Measurements from ENCODE around the gene NME7. TPM values are rescaled to one million over a fixed set of nuclear protein-coding genes. Genes with fewer than 3 reads are reported as not detected.

Gene NME7
- total and polyA plus RNA-seq, 2 experiments from 2014 or later = 39.1 to 48.5 TPM

DNA sequence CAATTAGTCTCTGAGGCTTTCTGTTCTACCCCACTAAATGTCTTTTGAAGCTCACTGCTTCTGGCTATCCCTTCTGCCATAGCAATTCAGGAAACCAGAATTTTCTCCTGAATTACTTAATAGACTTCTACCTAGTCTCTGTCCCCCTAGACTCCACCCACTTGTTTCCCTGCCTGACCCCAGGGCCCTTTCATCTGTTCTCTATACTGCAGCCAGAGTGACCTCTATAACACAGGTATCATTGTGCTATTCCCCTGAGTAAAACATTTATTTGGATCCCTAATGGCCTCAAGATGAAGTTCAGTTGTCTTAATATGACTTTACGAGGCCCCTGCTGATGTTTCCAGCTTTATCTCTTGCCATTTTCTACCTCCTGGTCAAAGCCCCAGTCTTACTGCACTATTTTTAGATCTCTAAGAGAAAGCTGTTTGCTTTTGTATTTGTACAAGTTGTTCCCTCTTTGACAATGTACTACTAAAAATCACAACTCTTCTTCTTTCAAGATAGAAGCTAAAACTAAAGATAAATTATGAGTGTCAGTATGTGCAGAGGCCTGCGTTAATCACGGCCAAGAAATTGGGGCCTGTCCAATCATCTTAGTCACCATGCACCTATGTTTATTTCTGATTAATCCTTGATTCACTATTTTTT is 206.6 kb downstream of the NME7 start (continued):
- TF ChIP-seq, protein P1, sequence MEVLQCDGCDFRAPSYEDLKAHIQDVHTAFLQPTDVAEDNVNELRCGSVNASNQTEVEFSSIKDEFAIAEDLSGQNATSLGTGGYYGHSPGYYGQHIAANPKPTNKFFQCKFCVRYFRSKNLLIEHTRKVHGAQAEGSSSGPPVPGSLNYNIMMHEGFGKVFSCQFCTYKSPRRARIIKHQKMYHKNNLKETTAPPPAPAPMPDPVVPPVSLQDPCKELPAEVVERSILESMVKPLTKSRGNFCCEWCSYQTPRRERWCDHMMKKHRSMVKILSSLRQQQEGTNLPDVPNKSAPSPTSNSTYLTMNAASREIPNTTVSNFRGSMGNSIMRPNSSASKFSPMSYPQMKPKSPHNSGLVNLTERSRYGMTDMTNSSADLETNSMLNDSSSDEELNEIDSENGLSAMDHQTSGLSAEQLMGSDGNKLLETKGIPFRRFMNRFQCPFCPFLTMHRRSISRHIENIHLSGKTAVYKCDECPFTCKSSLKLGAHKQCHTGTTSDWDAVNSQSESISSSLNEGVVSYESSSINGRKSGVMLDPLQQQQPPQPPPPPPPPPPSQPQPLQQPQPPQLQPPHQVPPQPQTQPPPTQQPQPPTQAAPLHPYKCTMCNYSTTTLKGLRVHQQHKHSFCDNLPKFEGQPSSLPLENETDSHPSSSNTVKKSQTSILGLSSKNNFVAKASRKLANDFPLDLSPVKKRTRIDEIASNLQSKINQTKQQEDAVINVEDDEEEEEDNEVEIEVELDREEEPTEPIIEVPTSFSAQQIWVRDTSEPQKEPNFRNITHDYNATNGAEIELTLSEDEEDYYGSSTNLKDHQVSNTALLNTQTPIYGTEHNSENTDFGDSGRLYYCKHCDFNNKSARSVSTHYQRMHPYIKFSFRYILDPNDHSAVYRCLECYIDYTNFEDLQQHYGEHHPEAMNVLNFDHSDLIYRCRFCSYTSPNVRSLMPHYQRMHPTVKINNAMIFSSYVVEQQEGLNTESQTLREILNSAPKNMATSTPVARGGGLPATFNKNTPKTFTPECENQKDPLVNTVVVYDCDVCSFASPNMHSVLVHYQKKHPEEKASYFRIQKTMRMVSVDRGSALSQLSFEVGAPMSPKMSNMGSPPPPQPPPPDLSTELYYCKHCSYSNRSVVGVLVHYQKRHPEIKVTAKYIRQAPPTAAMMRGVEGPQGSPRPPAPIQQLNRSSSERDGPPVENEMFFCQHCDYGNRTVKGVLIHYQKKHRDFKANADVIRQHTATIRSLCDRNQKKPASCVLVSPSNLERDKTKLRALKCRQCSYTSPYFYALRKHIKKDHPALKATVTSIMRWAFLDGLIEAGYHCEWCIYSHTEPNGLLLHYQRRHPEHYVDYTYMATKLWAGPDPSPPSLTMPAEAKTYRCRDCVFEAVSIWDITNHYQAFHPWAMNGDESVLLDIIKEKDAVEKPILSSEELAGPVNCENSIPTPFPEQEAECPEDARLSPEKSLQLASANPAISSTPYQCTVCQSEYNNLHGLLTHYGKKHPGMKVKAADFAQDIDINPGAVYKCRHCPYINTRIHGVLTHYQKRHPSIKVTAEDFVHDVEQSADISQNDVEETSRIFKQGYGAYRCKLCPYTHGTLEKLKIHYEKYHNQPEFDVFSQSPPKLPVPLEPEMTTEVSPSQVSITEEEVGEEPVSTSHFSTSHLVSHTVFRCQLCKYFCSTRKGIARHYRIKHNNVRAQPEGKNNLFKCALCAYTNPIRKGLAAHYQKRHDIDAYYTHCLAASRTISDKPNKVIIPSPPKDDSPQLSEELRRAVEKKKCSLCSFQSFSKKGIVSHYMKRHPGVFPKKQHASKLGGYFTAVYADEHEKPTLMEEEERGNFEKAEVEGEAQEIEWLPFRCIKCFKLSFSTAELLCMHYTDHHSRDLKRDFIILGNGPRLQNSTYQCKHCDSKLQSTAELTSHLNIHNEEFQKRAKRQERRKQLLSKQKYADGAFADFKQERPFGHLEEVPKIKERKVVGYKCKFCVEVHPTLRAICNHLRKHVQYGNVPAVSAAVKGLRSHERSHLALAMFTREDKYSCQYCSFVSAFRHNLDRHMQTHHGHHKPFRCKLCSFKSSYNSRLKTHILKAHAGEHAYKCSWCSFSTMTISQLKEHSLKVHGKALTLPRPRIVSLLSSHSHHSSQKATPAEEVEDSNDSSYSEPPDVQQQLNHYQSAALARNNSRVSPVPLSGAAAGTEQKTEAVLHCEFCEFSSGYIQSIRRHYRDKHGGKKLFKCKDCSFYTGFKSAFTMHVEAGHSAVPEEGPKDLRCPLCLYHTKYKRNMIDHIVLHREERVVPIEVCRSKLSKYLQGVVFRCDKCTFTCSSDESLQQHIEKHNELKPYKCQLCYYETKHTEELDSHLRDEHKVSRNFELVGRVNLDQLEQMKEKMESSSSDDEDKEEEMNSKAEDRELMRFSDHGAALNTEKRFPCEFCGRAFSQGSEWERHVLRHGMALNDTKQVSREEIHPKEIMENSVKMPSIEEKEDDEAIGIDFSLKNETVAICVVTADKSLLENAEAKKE (CRISPR knock-in tag; IDR thresholded peaks at IDR 0.05) = no peak
- no peak for TF ChIP-seq STAT1 (IDR thresholded peaks at IDR 0.05; ENCODE audit: unreplicated experiment)
- TF ChIP-seq, protein P2, sequence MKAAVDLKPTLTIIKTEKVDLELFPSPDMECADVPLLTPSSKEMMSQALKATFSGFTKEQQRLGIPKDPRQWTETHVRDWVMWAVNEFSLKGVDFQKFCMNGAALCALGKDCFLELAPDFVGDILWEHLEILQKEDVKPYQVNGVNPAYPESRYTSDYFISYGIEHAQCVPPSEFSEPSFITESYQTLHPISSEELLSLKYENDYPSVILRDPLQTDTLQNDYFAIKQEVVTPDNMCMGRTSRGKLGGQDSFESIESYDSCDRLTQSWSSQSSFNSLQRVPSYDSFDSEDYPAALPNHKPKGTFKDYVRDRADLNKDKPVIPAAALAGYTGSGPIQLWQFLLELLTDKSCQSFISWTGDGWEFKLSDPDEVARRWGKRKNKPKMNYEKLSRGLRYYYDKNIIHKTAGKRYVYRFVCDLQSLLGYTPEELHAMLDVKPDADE (IDR thresholded peaks at IDR 0.05) = no peak

DNA sequence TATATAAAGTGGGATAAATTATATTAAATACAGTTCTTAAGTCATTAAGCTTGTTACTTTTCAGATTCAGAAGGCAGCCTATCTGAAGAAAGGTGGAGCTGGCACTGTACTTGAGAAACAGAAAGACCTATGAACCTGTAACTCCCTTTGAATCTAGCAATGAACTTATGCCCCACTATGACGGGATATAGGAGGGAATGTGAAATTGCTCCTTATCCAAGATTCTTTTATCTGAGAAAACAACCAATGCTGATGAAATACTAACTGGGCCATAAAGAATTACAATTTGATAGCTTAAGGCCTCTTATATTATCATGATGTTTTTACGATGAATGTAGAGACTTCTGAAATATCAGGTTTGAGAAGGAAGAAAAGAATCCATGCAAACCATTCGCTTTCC is 211.0 kb downstream of the NME7 start:
- Histone ChIP-seq H3K4me2 (no peak overlapping the region), H3K36me3 (ENCODE audit: insufficient read depth) (no peaks in the 10 kb centered on the region), H2AFZ (no peak overlapping the region), H3K27ac (ENCODE audit: low read depth) (no peak overlapping the region), H3K4me3 (no peak overlapping the region), H3K9me2 (ENCODE audit: insufficient read depth) (peaks cover 13% of the 10 kb centered on the region; the same call in 1 of the 2 replicates), H3K4me1 (ENCODE audit: insufficient read depth) (no peaks in the 10 kb centered on the region), H3F3A (replicated peaks; ENCODE audit: low read depth) (no peaks in the 10 kb centered on the region), H3K79me2 (replicated peaks; ENCODE audit: insufficient read depth) (no peaks in the 10 kb centered on the region), H4K20me1 (replicated peaks; ENCODE audit: insufficient read depth) (no peaks in the 10 kb centered on the region), H3K27me3 (ENCODE audit: insufficient read depth) (no peaks in the 10 kb centered on the region)
- H3K27ac Mint-ChIP-seq = no peak overlapping the region
- no peaks in the 10 kb centered on the region for H3K27me3 Mint-ChIP-seq (ENCODE audit: insufficient read depth, low read depth, poor library complexity)
- H3K4me3 Mint-ChIP-seq = no peak overlapping the region
- H3K4me1 Mint-ChIP-seq = peaks cover 4% of the 10 kb centered on the region; the same call in 2 of the 3 replicates
- H3K9me3 Mint-ChIP-seq = no peaks in the 10 kb centered on the region
- no peak for DNase-seq (ENCODE audit: low spot score)
- no peaks in the 10 kb centered on the region for H3K36me3 Mint-ChIP-seq (ENCODE audit: low read depth)
- no peak for ATAC-seq
- TF ChIP-seq EZH2phosphoT487 (IDR thresholded peaks at IDR 0.05; ENCODE audit: unreplicated experiment) (no peak), NANOG (IDR thresholded peaks at IDR 0.05; ENCODE audit: borderline replicate concordance) (no peak), EZH2 (IDR thresholded peaks at IDR 0.05; ENCODE audit: low read depth, unreplicated experiment) (no peak), ZNF114 (CRISPR knock-in tag; IDR thresholded peaks at IDR 0.05) (no peak), POLR2AphosphoS5 (IDR thresholded peaks at IDR 0.05; ENCODE audit: low read depth) (no peak), ZNF331 (CRISPR knock-in tag; IDR thresholded peaks at IDR 0.05; ENCODE audit: low read depth) (no peak), CREB1 (CRISPR knock-in tag; IDR thresholded peaks at IDR 0.05; ENCODE audit: low read depth) (no peak), JUNB (IDR thresholded peaks at IDR 0.05; ENCODE audit: unreplicated experiment) (no peak), STAT1 (IDR thresholded peaks at IDR 0.05; ENCODE audit: unreplicated experiment) (no peak)
- TF ChIP-seq, protein P3, sequence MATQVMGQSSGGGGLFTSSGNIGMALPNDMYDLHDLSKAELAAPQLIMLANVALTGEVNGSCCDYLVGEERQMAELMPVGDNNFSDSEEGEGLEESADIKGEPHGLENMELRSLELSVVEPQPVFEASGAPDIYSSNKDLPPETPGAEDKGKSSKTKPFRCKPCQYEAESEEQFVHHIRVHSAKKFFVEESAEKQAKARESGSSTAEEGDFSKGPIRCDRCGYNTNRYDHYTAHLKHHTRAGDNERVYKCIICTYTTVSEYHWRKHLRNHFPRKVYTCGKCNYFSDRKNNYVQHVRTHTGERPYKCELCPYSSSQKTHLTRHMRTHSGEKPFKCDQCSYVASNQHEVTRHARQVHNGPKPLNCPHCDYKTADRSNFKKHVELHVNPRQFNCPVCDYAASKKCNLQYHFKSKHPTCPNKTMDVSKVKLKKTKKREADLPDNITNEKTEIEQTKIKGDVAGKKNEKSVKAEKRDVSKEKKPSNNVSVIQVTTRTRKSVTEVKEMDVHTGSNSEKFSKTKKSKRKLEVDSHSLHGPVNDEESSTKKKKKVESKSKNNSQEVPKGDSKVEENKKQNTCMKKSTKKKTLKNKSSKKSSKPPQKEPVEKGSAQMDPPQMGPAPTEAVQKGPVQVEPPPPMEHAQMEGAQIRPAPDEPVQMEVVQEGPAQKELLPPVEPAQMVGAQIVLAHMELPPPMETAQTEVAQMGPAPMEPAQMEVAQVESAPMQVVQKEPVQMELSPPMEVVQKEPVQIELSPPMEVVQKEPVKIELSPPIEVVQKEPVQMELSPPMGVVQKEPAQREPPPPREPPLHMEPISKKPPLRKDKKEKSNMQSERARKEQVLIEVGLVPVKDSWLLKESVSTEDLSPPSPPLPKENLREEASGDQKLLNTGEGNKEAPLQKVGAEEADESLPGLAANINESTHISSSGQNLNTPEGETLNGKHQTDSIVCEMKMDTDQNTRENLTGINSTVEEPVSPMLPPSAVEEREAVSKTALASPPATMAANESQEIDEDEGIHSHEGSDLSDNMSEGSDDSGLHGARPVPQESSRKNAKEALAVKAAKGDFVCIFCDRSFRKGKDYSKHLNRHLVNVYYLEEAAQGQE (IDR thresholded peaks at IDR 0.05; ENCODE audit: unreplicated experiment) = no peak
- TF ChIP-seq, protein P4, sequence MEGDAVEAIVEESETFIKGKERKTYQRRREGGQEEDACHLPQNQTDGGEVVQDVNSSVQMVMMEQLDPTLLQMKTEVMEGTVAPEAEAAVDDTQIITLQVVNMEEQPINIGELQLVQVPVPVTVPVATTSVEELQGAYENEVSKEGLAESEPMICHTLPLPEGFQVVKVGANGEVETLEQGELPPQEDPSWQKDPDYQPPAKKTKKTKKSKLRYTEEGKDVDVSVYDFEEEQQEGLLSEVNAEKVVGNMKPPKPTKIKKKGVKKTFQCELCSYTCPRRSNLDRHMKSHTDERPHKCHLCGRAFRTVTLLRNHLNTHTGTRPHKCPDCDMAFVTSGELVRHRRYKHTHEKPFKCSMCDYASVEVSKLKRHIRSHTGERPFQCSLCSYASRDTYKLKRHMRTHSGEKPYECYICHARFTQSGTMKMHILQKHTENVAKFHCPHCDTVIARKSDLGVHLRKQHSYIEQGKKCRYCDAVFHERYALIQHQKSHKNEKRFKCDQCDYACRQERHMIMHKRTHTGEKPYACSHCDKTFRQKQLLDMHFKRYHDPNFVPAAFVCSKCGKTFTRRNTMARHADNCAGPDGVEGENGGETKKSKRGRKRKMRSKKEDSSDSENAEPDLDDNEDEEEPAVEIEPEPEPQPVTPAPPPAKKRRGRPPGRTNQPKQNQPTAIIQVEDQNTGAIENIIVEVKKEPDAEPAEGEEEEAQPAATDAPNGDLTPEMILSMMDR (conservative IDR thresholded peaks at IDR 0.05; ENCODE audit: low read depth in 2 of 2) = no peak
